ENCODE measurements around the gene YWHAH. TPM values are rescaled to one million over a fixed set of nuclear protein-coding genes. Genes with fewer than 3 reads are reported as not detected.
"Not testable (repeated sequence)": the region's sequence is repeated elsewhere in the genome, so short reads cannot be mapped to it uniquely, and the experiment has no call there.

The YWHAH gene
- total RNA-seq, 2 donors from 2014 or later = 47.9 to 92.0 TPM

GRCh38 chr22:31977939-31978338, 33.6 kb downstream of the YWHAH start:
- Histone ChIP-seq H3K27ac (no peak overlapping the region), H3K36me3 (no peaks in the 10 kb centered on the region), H3K27me3 (no peaks in the 10 kb centered on the region), H3K4me3 (no peak overlapping the region), H3K9me3 (no peaks in the 10 kb centered on the region), H3K4me1 (no peaks in the 10 kb centered on the region)
- no peak for DNase-seq (ENCODE audit: low spot score)
- TF ChIP-seq CTCF (IDR thresholded peaks at IDR 0.05) = no peak

GRCh38 chr22:31980628-31981027, 36.3 kb downstream of the YWHAH start:
- no peaks in the 10 kb centered on the region for H3K36me3 ChIP-seq
- no peak for DNase-seq (ENCODE audit: low spot score)
- no peaks in the 10 kb centered on the region for H3K27me3 ChIP-seq
- H3K9me3 ChIP-seq = no peaks in the 10 kb centered on the region
- TF ChIP-seq CTCF (IDR thresholded peaks at IDR 0.05) = no peak
- no peak overlapping the region for H3K27ac ChIP-seq
- H3K4me3 ChIP-seq = no peak overlapping the region
- H3K4me1 ChIP-seq = no peaks in the 10 kb centered on the region

GRCh38 chr22:31981976-31982375, 37.6 kb downstream of the YWHAH start:
- H3K27ac ChIP-seq; DNase-seq (ENCODE audit: low spot score); H3K4me1 ChIP-seq; H3K9me3 ChIP-seq; H3K36me3 ChIP-seq; H3K4me3 ChIP-seq; H3K27me3 ChIP-seq: not testable (repeated sequence)

- Histone ChIP-seq H3K36me3 (no peaks in the 10 kb centered on the region), H3K27ac (no peak overlapping the region), H3K27me3 (no peaks in the 10 kb centered on the region), H3K4me1 (no peaks in the 10 kb centered on the region), H3K9me3 (no peaks in the 10 kb centered on the region), H3K4me3 (no peak overlapping the region)
- TF ChIP-seq CTCF (IDR thresholded peaks at IDR 0.05) = no peak
- DNase-seq (ENCODE audit: low spot score) = no peak
Observed at GRCh38 chr22:31983911-31984656, 39.7 kb downstream of the YWHAH start.

GRCh38 chr22:31987218-31987617, 42.9 kb downstream of the YWHAH start:
- no peak for DNase-seq (ENCODE audit: low spot score)
- Histone ChIP-seq H3K9me3 (no peaks in the 10 kb centered on the region), H3K27me3 (no peaks in the 10 kb centered on the region), H3K4me3 (no peak overlapping the region), H3K4me1 (no peaks in the 10 kb centered on the region), H3K36me3 (no peaks in the 10 kb centered on the region), H3K27ac (no peak overlapping the region)
- TF ChIP-seq CTCF (IDR thresholded peaks at IDR 0.05) = no peak

- Histone ChIP-seq H3K4me3 (no peak overlapping the region), H3K4me1 (no peaks in the 10 kb centered on the region), H3K9me3 (no peaks in the 10 kb centered on the region), H3K36me3 (no peaks in the 10 kb centered on the region), H3K27ac (no peak overlapping the region), H3K27me3 (no peaks in the 10 kb centered on the region)
- no peak for DNase-seq (ENCODE audit: low spot score)
- no peak for TF ChIP-seq CTCF (IDR thresholded peaks at IDR 0.05)
Observed at GRCh38 chr22:31991102-31991839, 46.9 kb downstream of the YWHAH start.
